HFF-Myc (cell line): Measurements from ENCODE around the gene FPR1.

ENCODE experiments used
- DNase-seq: peaks from one replicate; pipeline ENCODE4 v3.0.0-alpha.2; 2011; ENCODE audit warnings: low read depth; ENCODE audit errors: extremely low read depth
- H3K4me3 ChIP-seq: replicated peaks from 2 replicates; pipeline ENCODE4 v1.5.1; 2011; ENCODE audit warnings: low read depth, mild to moderate bottlenecking, control low read depth, low read length
- CTCF ChIP-seq: IDR thresholded peaks from 2 replicates; pipeline ENCODE4 v1.5.1; 2012; ENCODE audit warnings: mild to moderate bottlenecking, low read depth, low read length, control low read depth; ENCODE audit errors: missing control alignments

The FPR1 gene

GRCh38 chr19:51796195-51796679, 44.6 kb upstream of the FPR1 start:
- H3K4me3 ChIP-seq: no peak overlapping the region
- no peak for TF ChIP-seq CTCF
- DNase-seq: no peak

- DNase-seq: no peak
- H3K4me3 ChIP-seq: no peak within 1 kb of the TSS
- TF ChIP-seq CTCF: no peak
Measured at GRCh38 chr19:51794885-51795490, 43.3 kb upstream of the FPR1 start, which contains the start of gene FPR3. Gene FPR3, plus strand, starts transcription at chr19:51795157. Its CDS starts 28,592 bp downstream, at chr19:51823749.

GRCh38 chr19:51793994-51794393, 42.3 kb upstream of the FPR1 start:
- no peak for DNase-seq
- TF ChIP-seq CTCF: no peak
- H3K4me3 ChIP-seq: no peak overlapping the region

GRCh38 chr19:51792932-51793331, 41.3 kb upstream of the FPR1 start:
- no peak for TF ChIP-seq CTCF
- H3K4me3 ChIP-seq: no peak overlapping the region
- no peak for DNase-seq

- no peak for TF ChIP-seq CTCF
Measured at GRCh38 chr19:51789061-51789795, 37.5 kb upstream of the FPR1 start.

GRCh38 chr19:51788029-51788428, 36.4 kb upstream of the FPR1 start:
- no peak for DNase-seq
- TF ChIP-seq CTCF: no peak
- no peak overlapping the region for H3K4me3 ChIP-seq

More at GRCh38 chr19:51789061-51789795, 37.5 kb upstream of the FPR1 start:
- DNase-seq: no peak
- no peak overlapping the region for H3K4me3 ChIP-seq
